AG04449 (cell line): ENCODE measurements around the gene REN.
A peak's percentile ranks its signal among the peaks of the same experiment; 100 is the strongest.

Experiments
- CTCF ChIA-PET: fragments of 350-600 bp; formaldehyde crosslinking; extraction: SDS; loops from one replicate; lab custom pipeline; 2021; ENCODE audit warnings: antibody characterized with exemption; lab: Yijun Ruan, JAX
- POLR2A ChIA-PET: fragments of 400-600, 350-600 bp; formaldehyde crosslinking; extraction: SDS; loops from one replicate; lab custom pipeline; 2020; ENCODE audit warnings: antibody characterized with exemption, inconsistent platforms; lab: Yijun Ruan, JAX
- DNase-seq: peaks from one replicate; pipeline ENCODE4 v3.0.0-alpha.2; 2010; ENCODE audit warnings: low read depth, low spot score
- H3K4me3 ChIP-seq: 2 replicates; pipeline ENCODE4 v1.5.1; 2011; ENCODE audit warnings: low read depth, mild to moderate bottlenecking, control low read depth, low read length
- TF ChIP-seq, protein P1 (sequence below): IDR thresholded peaks from one replicate; pipeline ENCODE4 v1.5.1; 2011; ENCODE audit warnings: mild to moderate bottlenecking, moderate library complexity, low read length, control low read depth, inconsistent platforms; ENCODE audit not compliant: insufficient read depth; ENCODE audit errors: missing control alignments

REN gene

DNA sequence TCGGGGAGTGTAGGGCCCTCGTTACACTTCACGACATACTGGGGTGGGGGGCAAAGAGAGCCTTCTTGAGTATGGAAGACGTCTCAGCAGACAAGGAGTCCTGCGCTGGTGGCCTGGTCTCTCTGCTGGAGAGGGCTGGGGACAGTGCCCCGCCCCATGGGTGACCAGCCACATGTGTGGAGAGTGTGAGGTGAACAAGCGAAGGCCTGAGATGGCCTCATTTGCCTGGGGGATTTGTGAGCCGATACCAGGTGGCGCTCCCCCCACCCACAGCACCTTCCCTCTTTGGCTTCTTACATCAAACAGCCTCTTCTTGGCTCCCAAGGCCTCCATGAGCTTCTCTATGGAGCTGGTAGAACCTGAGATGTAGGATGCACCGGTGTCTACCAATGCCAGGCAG is 10.3 kb downstream of the REN start:
- ChIA-PET CTCF (interaction anchor here (1.0 to 24.4 kb wide), 6 partner anchors 6 to 205 kb away, joined by 3 to 378 read pairs (median 18); partner anchors contain the start of genes GOLT1A and PLEKHA6), POLR2A (no interaction called here)
- TF ChIP-seq, protein P1, sequence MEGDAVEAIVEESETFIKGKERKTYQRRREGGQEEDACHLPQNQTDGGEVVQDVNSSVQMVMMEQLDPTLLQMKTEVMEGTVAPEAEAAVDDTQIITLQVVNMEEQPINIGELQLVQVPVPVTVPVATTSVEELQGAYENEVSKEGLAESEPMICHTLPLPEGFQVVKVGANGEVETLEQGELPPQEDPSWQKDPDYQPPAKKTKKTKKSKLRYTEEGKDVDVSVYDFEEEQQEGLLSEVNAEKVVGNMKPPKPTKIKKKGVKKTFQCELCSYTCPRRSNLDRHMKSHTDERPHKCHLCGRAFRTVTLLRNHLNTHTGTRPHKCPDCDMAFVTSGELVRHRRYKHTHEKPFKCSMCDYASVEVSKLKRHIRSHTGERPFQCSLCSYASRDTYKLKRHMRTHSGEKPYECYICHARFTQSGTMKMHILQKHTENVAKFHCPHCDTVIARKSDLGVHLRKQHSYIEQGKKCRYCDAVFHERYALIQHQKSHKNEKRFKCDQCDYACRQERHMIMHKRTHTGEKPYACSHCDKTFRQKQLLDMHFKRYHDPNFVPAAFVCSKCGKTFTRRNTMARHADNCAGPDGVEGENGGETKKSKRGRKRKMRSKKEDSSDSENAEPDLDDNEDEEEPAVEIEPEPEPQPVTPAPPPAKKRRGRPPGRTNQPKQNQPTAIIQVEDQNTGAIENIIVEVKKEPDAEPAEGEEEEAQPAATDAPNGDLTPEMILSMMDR: no peak
- no peak overlapping the region for H3K4me3 ChIP-seq
- no peak for DNase-seq

DNA sequence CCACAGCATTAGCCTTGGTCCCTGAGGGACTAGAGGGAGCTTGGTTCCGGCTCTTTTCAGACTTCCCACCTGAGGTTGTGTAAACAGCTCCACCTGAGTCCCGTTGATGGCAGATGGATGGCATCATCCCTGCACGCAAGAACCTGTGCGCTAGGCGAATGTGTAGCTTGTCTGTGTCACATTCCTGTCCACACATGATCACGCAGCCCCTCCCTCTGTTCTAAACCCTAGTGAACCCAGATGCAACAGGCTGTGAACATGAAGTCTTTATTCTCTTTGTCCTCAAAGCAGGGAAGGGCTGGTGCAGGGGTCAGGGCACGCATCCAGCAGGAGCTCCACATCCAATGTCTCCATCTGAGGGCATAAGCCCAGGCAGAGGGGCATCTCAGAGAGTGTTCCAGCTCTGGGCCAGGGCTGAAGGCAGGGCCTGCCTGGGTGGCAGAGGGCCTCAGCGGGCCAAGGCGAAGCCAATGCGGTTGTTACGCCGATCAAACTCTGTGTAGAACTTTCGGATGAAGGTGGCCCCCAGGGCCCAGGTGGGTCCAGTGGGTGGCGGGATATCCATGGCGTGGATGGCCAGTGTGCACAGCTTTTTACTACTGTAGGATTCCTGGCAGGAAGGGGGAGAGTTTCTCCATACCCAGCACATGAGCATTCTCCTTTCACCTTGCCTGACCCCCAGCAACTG is 11.4 kb downstream of the REN start:
- POLR2A ChIA-PET: no interaction called here
- no peak overlapping the region for H3K4me3 ChIP-seq
- TF ChIP-seq, protein P1: no peak
- CTCF ChIA-PET: interaction anchor here (1.1 to 24.4 kb wide), 8 partner anchors 7 to 244 kb away, joined by 4 to 378 read pairs (median 8); partner anchors contain the start of genes GOLT1A, PLEKHA6 and REN
- no peak for DNase-seq

DNA sequence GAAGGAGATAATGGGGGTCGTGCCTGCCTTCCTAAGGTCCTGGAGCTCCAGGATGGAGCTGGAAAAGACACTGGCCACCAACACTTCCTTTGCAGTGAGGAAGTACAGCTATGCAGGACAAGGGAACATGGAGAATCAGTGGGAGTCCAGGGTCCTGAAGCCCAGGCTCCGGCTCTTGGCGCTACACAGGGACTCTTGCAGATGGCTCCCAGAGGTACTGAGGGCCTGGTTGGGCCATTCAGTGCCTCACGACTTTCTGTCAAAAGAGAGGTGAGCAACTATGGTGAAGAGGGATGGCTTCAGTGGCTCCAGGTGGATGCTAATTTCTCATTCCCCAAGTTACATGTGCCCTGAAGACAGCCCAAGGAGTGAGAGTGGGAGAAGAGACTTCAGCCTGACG is 12.5 kb downstream of the REN start:
- TF ChIP-seq, protein P1: no peak
- POLR2A ChIA-PET: no interaction called here
- CTCF ChIA-PET: interaction anchor here (1.0 to 24.4 kb wide), 7 partner anchors 9 to 293 kb away, joined by 3 to 378 read pairs (median 30); partner anchors contain the start of gene PLEKHA6

DNA sequence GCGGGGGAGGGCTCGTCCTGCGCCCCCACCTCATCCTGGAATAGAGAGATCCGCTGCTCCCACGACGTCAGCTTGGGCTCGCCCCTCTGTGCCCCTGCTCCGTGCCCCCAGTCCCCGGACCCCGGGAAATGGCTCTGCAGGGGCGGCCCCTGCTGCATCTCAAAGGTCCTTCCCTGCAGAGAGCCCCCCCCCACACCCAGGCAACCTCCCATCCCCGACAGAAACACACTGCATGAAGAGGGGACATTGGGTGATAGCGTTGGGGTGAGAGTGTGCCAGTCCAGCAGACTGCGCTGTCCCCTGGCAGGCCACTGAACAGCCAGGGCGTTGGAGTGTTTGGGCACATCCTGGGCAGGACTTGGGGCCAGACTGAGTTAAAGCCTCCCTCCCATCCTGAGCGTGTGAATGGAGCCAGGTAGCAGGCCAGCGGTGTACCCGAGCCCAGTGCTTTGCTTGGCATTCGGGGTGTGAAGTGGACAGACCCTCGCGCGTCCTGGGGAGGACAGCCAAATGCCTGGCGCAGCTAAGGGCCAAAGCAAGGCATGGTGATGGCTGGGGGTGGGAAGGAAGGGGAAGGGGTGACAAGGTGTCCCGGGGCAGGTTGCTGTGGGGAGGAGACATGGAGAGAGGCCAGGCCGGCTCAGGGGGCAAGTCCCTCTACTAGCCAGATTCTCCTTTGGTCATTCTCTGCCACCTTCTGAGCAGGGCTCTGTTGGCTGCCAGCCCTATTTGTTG is 13.7 kb downstream of the REN start:
- TF ChIP-seq, protein P1: no peak
- ChIA-PET POLR2A (no interaction called here), CTCF (interaction anchor here (0.9 to 24.4 kb wide), 10 partner anchors 10 to 292 kb away, joined by 3 to 378 read pairs (median 11); partner anchors contain the start of genes GOLT1A and PLEKHA6)
- no peak for DNase-seq
- H3K4me3 ChIP-seq: peak overlapping the region; percentile 66

More for the DNA sequence above, 12.5 kb downstream of the REN start:
- no peak overlapping the region for H3K4me3 ChIP-seq
- DNase-seq: no peak

DNA sequence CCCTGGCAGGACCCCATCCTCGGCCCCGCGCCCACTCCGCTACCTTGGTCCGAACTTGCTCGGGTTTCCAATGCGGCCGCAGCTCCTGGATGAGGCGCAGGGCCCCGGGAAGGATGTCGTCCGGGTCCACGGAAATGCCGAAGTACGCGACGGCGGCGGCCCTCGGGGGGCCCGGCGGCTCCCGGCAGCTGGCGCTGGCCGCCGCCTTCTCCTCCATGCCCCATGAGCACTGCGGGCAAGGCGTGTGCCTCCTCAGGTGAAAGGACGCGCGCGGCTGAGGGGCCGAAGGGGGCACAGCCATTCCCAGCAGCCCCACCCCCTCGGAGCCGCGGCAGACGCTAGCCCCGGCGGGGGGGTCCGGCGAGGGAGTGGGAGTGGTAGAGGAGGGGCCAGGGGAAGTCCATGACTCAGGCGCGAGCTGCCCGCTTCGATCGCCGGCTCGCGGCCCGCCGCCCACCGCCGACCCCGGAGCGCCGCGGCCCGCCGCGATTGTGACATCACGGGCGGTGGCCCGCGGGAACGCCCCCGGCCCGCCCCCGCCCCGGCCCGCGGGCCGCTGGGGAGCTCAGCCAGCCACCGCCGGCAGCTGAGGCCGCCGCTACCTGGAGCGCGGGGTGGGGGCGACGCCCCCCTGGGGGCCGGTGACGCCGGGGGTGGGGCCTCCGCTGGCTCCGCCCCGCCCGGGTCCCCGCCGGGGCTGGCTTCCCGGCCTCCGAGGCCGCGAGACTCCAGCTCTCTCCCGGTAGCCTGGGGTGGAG is 14.4 kb downstream of the REN start, which contains the start of gene ETNK2:
TSS of gene ETNK2 (minus strand) at position 493 of the 758 bp plus-strand sequence. CDS start at position 301, 192 bp downstream.
- CTCF ChIA-PET: interaction anchor here (0.9 to 24.4 kb wide), 9 partner anchors 10 to 282 kb away, joined by 3 to 378 read pairs (median 12); partner anchors contain the start of genes GOLT1A and PLEKHA6
- TF ChIP-seq, protein P1: no peak
- no peak for DNase-seq
- H3K4me3 ChIP-seq: peak within 1 kb of the TSS; percentile 66
- POLR2A ChIA-PET: no interaction called here
